ENCODE results near the gene LGALS14.

DNA sequence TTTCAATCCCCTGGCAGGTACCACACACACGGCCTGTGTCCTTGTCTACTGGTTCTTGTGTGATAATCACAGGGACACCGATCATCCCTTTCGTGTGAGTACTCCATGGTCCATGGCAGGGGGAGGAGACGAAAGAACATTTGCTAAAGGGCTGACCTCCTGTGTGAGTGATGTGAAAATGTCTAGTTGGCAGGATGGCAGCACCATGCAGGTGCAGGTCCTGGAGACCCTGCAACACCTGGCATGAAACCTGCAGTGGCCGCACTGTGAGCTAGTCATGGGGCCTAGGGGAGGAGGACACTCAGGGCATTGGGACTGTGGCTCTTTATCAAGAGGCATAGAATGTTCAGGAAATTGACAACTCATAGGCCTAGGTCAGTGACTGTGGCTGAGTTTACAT lies 22.9 kb upstream of the LGALS14 start:
- TF ChIP-seq BACH2 (CRISPR knock-in tag; IDR thresholded peaks at IDR 0.05; ENCODE audit: borderline replicate concordance) (no peak), PPARA (CRISPR knock-in tag; IDR thresholded peaks at IDR 0.05; ENCODE audit: borderline replicate concordance) (no peak), ZFP3 (CRISPR knock-in tag; IDR thresholded peaks at IDR 0.05) (no peak), ARNTL (CRISPR knock-in tag; IDR thresholded peaks at IDR 0.05; ENCODE audit: borderline replicate concordance, low read depth) (no peak), CSDC2 (CRISPR knock-in tag; IDR thresholded peaks at IDR 0.05) (no peak), RARB (CRISPR knock-in tag; IDR thresholded peaks at IDR 0.05) (no peak), ZC3H10 (CRISPR knock-in tag; IDR thresholded peaks at IDR 0.05) (no peak)
- TF ChIP-seq, protein P1, sequence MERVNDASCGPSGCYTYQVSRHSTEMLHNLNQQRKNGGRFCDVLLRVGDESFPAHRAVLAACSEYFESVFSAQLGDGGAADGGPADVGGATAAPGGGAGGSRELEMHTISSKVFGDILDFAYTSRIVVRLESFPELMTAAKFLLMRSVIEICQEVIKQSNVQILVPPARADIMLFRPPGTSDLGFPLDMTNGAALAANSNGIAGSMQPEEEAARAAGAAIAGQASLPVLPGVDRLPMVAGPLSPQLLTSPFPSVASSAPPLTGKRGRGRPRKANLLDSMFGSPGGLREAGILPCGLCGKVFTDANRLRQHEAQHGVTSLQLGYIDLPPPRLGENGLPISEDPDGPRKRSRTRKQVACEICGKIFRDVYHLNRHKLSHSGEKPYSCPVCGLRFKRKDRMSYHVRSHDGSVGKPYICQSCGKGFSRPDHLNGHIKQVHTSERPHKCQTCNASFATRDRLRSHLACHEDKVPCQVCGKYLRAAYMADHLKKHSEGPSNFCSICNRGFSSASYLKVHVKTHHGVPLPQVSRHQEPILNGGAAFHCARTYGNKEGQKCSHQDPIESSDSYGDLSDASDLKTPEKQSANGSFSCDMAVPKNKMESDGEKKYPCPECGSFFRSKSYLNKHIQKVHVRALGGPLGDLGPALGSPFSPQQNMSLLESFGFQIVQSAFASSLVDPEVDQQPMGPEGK (CRISPR knock-in tag; IDR thresholded peaks at IDR 0.05; ENCODE audit: borderline replicate concordance): no peak
